ENCODE data around the gene PAX5. TPM values are rescaled to one million over a fixed set of nuclear protein-coding genes. Genes with fewer than 3 reads are reported as not detected.

Gene PAX5
- total RNA-seq, 1 experiment from 2014 or later: 0.39 TPM

GRCh38 chr9:36812556-36812955 is 221.5 kb downstream of the PAX5 start:
- Histone ChIP-seq H4K5ac (ENCODE audit: insufficient read length, low read depth, low read length) (no peak overlapping the region), H2BK5ac (ENCODE audit: insufficient read length, low read length) (no peak overlapping the region), H4K20me1 (ENCODE audit: control insufficient read depth, insufficient read depth, insufficient read length) (no peaks in the 10 kb centered on the region), H3K27me3 (ENCODE audit: insufficient read depth, low read length) (peaks cover 1% of the 10 kb centered on the region; the same call in 1 of the 2 replicates), H2AK5ac (ENCODE audit: insufficient read length, low read length) (no peak overlapping the region), H3K27ac (ENCODE audit: insufficient read length, low read depth, low read length) (no peak overlapping the region), H3K79me1 (ENCODE audit: insufficient read depth, low read depth, low read length, poor library complexity, severe bottlenecking) (no peaks in the 10 kb centered on the region), H3K9me3 (ENCODE audit: control insufficient read depth, low read depth, low read length) (no peaks in the 10 kb centered on the region), H3K9ac (ENCODE audit: extremely low read depth, insufficient read length, low read length) (no peak overlapping the region), H3K4ac (ENCODE audit: low read depth, low read length) (no peak overlapping the region), H3K23ac (ENCODE audit: insufficient read length, low read depth, low read length) (no peak overlapping the region), H3K79me2 (ENCODE audit: insufficient read depth, low read length) (no peaks in the 10 kb centered on the region), H2BK20ac (ENCODE audit: low read depth, low read length, poor library complexity, severe bottlenecking) (no peak overlapping the region), H2BK12ac (ENCODE audit: insufficient read length, low read depth, low read length) (no peak overlapping the region), H3K4me2 (ENCODE audit: insufficient read depth, insufficient read length, low read length) (no peak overlapping the region), H3K23me2 (ENCODE audit: insufficient read length, low read depth, low read length, poor library complexity, severe bottlenecking) (no peaks in the 10 kb centered on the region), H2BK15ac (ENCODE audit: low read depth, low read length) (no peak overlapping the region), H3K14ac (ENCODE audit: insufficient read depth, low read length) (no peak overlapping the region), H3T11ph (ENCODE audit: low read length) (no peak overlapping the region), H3K56ac (ENCODE audit: insufficient read length, low read depth, low read length) (no peak overlapping the region), H2BK120ac (ENCODE audit: low read depth, low read length, poor library complexity, severe bottlenecking) (no peak overlapping the region), H3K4me1 (ENCODE audit: insufficient read depth, low read length) (no peaks in the 10 kb centered on the region), H2AFZ (ENCODE audit: low read length) (no peak overlapping the region), H4K8ac (replicated peaks; ENCODE audit: insufficient read length, low read depth, low read length) (no peak overlapping the region), H4K91ac (ENCODE audit: insufficient read length, low read depth, low read length) (no peak overlapping the region), H3K18ac (ENCODE audit: insufficient read length, low read depth, low read length) (no peak overlapping the region)
- no peak for TF ChIP-seq CTCF (conservative IDR thresholded peaks at IDR 0.05)
- H3K27ac Mint-ChIP-seq: no peak overlapping the region
- no peak overlapping the region for H3K4me3 Mint-ChIP-seq
- peaks cover 0 to under 1% of the 10 kb centered on the region in 2 experiments; a peak in 1 of 4 replicates for H3K4me1 Mint-ChIP-seq
- H3K9me3 Mint-ChIP-seq: no peaks in the 10 kb centered on the region; a peak in 2 of 5 replicates
- H3K36me3 Mint-ChIP-seq (ENCODE audit: insufficient read depth in 1 of 3, low read depth in 3 of 3): no peaks in the 10 kb centered on the region
- DNase-seq: no peak
- H3K27me3 Mint-ChIP-seq (ENCODE audit: low read depth): peaks cover 7% of the 10 kb centered on the region
